ENCODE results near the gene SLC16A5. TPM values are rescaled to one million over a fixed set of nuclear protein-coding genes. Genes with fewer than 3 reads are reported as not detected.

SLC16A5 gene
- total RNA-seq, 8 experiments from 2014 or later, result 0.09 to 16.6 (median 5.0) TPM; not detected in 3

DNA sequence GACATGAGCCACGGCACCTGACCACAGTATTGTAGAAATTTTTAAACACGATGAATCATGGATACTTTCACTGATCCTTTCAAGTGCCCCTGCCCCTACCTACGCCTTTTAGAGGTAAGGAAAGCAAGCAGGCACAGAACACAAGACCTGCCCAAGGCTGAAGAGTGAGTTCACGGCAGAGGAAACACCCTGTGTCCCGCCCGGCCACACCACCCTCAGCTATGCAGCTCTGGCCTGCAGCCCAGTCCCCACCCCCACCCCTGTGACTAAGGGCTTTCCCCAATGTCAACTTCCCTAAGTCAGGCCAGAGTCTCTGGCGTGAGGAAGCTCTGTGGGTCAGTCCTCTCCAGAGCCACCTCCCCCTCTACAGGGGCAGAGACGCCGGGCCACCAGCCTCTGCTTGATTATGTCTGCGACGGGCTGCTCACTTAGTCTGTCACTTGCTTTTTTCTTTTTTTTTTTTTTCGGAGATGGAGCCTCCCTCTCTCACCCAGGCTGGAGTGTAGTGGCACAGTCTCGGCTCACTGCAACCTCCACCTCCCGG lies 8.4 kb downstream of the SLC16A5 start:
- H3K4me1 ChIP-seq (replicated peaks in 1 of 2), result peaks cover 17 to 41% of the 10 kb centered on the region in 2 donors
- no peak overlapping the region for H3K4me3 ChIP-seq
- ATAC-seq (replicated peaks in 6 of 8), result peak in 5 of 8 experiments; percentile 16 to 79 (median 64)
- WGBS, 10 experiments, result 17 to 90% (median 80%) methylated on average over 1 to 6 of the region's 14 CpGs; no CpG with 5 or more reads in 3 of the 10 experiments
- in situ Hi-C loops (cut with MboI; ENCODE audit: low pct_unique_long_range_greater_than_20kb in 2 of 9, low sequenced_read_pairs in 9 of 9, unreplicated experiment in 9 of 9), result no loop called here
- H3K27ac ChIP-seq, result no peak overlapping the region

- 85 to 100% (median 100%) methylated on average over 1 to 4 of the region's 7 CpGs; no CpG with 5 or more reads in 7 of the 10 experiments for WGBS, 10 experiments
- no peak overlapping the region for H3K4me3 ChIP-seq
- no peak for ATAC-seq (replicated peaks in 6 of 8)
- peaks cover 17 to 37% of the 10 kb centered on the region in 2 donors for H3K4me1 ChIP-seq (replicated peaks in 1 of 2)
- in situ Hi-C loops (cut with MboI; ENCODE audit: low pct_unique_long_range_greater_than_20kb in 2 of 9, low sequenced_read_pairs in 9 of 9, unreplicated experiment in 9 of 9), result no loop called here
- H3K27ac ChIP-seq, result no peak overlapping the region
Measured at GRCh38 chr17:75097865-75098264, 10.1 kb downstream of the SLC16A5 start.

DNA sequence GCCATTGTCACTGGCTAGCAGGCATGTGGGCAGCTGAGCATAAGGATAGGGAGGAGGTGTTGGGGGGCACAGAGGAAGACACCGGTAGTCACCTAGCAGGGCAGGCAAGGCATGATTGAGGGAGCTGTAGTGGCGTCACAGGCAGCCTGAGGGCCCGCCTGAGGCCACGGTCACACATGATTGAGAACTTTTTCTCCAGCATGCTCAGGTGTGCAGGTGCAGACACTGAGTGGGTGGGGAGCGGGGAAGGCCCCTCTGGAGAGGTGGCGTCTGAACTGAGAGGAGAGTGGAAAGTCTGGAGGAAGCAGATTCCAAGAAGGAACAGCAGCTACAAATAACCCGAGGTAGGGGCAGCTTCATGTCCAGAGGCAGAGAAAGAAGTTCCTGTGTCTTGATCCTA lies 11.1 kb downstream of the SLC16A5 start:
- no peak for ATAC-seq (replicated peaks in 6 of 8)
- in situ Hi-C loops (cut with MboI; ENCODE audit: low pct_unique_long_range_greater_than_20kb in 2 of 9, low sequenced_read_pairs in 9 of 9, unreplicated experiment in 9 of 9), result no loop called here
- Histone ChIP-seq H3K4me3 (no peak overlapping the region), H3K4me1 (replicated peaks in 1 of 2) (peaks cover 7 to 28% of the 10 kb centered on the region in 2 donors), H3K27ac (no peak overlapping the region)
- 75 to 100% (median 96%) methylated on average over 2 to 4 of the region's 7 CpGs; no CpG with 5 or more reads in 7 of the 10 experiments for WGBS, 10 experiments

GRCh38 chr17:75099881-75100595 lies 12.3 kb downstream of the SLC16A5 start:
- 97 to 100% methylated on average over 2 to 7 of the region's 31 CpGs; no CpG with 5 or more reads in 8 of the 10 experiments for WGBS, 10 experiments
- Histone ChIP-seq H3K27ac (no peak overlapping the region), H3K4me3 (no peak overlapping the region), H3K4me1 (replicated peaks in 1 of 2) (peaks cover 7 to 16% of the 10 kb centered on the region in 2 donors)
- ATAC-seq (replicated peaks in 6 of 8), result no peak
- in situ Hi-C loops (cut with MboI; ENCODE audit: low pct_unique_long_range_greater_than_20kb in 2 of 9, low sequenced_read_pairs in 9 of 9, unreplicated experiment in 9 of 9), result no loop called here

DNA sequence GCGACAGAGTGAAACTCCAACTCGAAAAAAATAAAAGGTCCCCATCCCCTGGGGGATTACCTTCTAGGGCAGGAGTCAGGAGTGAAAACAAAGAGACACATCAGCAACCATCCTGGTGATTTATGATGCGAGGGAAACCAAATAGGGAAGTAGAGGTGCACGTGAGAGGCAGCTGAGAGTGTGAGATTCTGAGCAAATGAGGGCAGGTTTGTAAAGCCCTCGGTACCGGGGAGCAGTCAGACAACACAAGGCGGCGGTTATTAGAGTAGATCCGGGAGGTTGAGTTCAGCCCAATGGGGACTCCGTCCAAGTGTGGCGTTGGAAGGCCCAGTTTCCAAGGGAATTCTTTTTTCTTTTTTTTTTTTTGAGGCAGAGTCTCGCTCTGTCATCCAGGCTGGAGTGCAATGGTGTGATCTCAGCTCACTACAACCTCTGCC lies 14.6 kb downstream of the SLC16A5 start:
- in situ Hi-C loops (cut with MboI; ENCODE audit: low pct_unique_long_range_greater_than_20kb in 2 of 9, low sequenced_read_pairs in 9 of 9, unreplicated experiment in 9 of 9), result no loop called here
- 33 to 93% (median 53%) methylated on average over 3 to 11 of the region's 12 CpGs; no CpG with 5 or more reads in 3 of the 10 experiments for WGBS, 10 experiments
- Histone ChIP-seq H3K4me1 (replicated peaks in 1 of 2) (peaks cover 7 to 13% of the 10 kb centered on the region in 2 donors), H3K4me3 (no peak overlapping the region), H3K27ac (peak overlapping the region; percentile 6 to 69)
- ATAC-seq (replicated peaks in 6 of 8), result peak in 5 of 8 experiments; percentile 67 to 92 (median 83)

DNA sequence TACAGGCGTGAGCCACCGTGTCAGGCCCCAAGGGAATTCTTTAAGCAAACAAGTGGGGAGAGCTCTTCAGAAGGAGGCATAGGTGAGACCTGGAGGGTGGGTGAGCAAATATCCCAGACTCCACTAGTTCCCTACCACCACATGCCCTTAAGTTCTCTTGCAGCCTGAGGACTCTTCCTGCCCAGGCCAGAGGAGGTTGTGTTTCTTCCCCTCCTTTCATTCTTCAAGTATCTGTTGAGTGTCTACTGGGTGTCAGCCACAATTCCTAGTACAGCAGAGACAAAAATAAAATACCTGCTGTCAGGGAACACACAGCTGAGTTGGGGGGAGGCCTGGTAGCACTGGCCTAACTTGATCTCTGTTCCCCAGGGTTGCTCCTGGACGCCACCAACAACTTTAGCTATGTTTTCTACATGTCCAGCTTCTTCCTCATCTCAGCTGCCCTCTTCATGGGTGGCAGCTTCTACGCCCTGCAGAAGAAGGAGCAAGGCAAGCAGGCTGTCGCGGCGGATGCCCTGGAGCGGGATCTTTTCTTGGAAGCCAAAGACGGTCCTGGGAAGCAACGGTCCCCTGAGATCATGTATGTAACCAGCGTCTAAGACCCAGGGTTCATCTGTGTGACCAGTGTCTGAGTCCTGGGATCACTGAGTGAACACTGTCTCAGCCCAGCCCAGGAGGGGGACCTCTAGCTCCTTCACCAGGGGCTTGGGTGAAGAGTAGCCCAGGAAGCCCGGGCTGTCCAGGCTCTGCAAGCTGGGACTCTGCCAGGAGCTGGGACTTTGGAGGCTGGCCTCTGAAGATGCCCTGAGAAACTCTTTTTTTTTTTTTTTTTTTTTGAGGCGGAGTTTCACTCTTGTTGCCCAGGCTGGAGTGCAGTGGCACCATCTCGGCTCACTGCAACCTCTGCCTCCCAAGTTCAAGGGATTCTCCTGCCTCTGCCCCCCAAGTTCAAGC lies 16.1 kb downstream of the SLC16A5 start:
- in situ Hi-C loops (cut with MboI; ENCODE audit: low pct_unique_long_range_greater_than_20kb in 2 of 9, low sequenced_read_pairs in 9 of 9, unreplicated experiment in 9 of 9), result no loop called here
- Histone ChIP-seq H3K4me1 (replicated peaks in 1 of 2) (peaks cover 10 to 15% of the 10 kb centered on the region in 2 donors), H3K27ac (no peak overlapping the region), H3K4me3 (no peak overlapping the region)
- ATAC-seq (replicated peaks in 6 of 8), result no peak
- WGBS, 10 experiments, result 20 to 93% (median 82%) methylated on average over 1 to 8 of the region's 14 CpGs; no CpG with 5 or more reads in 2 of the 10 experiments

- H3K4me1 ChIP-seq (replicated peaks in 1 of 2), result peaks cover 14 to 18% of the 10 kb centered on the region in 2 donors
- WGBS, 10 experiments, result 0 to 88% (median 39%) methylated on average over 1 to 10 of the region's 20 CpGs; no CpG with 5 or more reads in 2 of the 10 experiments
- H3K4me3 ChIP-seq, result no peak overlapping the region
- in situ Hi-C loops (cut with MboI; ENCODE audit: low pct_unique_long_range_greater_than_20kb in 2 of 9, low sequenced_read_pairs in 9 of 9, unreplicated experiment in 9 of 9), result no loop called here
- peak in 6 of 8 experiments; percentile 22 to 53 (median 34) for ATAC-seq (replicated peaks in 6 of 8)
- no peak overlapping the region for H3K27ac ChIP-seq
Measured at GRCh38 chr17:75105126-75106080, 17.6 kb downstream of the SLC16A5 start.

GRCh38 chr17:75108193-75108592 lies 20.4 kb downstream of the SLC16A5 start:
- peaks cover 9 to 10% of the 10 kb centered on the region in 2 donors for H3K4me1 ChIP-seq (replicated peaks in 1 of 2)
- H3K4me3 ChIP-seq, result no peak overlapping the region
- in situ Hi-C loops (cut with MboI; ENCODE audit: low pct_unique_long_range_greater_than_20kb in 2 of 9, low sequenced_read_pairs in 9 of 9, unreplicated experiment in 9 of 9), result no loop called here
- no peak overlapping the region for H3K27ac ChIP-seq
- ATAC-seq (replicated peaks in 6 of 8), result no peak
- 0 to 100% (median 83%) methylated on average over 1 to 2 of the region's 2 CpGs; no CpG with 5 or more reads in 5 of the 10 experiments for WGBS, 10 experiments

- peak overlapping the region; percentile 41 to 81 (median 55) for H3K4me3 ChIP-seq
- ATAC-seq (replicated peaks in 6 of 8), result peak in 3 of 8 experiments; percentile 0 to 18 (median 9)
- in situ Hi-C loops (cut with MboI; ENCODE audit: low pct_unique_long_range_greater_than_20kb in 2 of 9, low sequenced_read_pairs in 9 of 9, unreplicated experiment in 9 of 9), result no loop called here
- WGBS, 10 experiments, result 10 to 51% (median 18%) methylated on average over 2 to 6 of the region's 22 CpGs; no CpG with 5 or more reads in 4 of the 10 experiments
- H3K4me1 ChIP-seq (replicated peaks in 1 of 2), result peaks cover 9 to 10% of the 10 kb centered on the region in 2 donors
- H3K27ac ChIP-seq, result no peak overlapping the region
Measured at GRCh38 chr17:75109046-75109406, 21.3 kb downstream of the SLC16A5 start.

- Histone ChIP-seq H3K4me3 (peak within 1 kb of the TSS; percentile 41 to 81 (median 55)), H3K27ac (peak within 1 kb of the TSS; percentile 11 to 56), H3K4me1 (replicated peaks in 1 of 2) (peaks cover 11 to 14% of the 10 kb centered on the region in 2 donors)
- in situ Hi-C loops (cut with MboI; ENCODE audit: low pct_unique_long_range_greater_than_20kb in 2 of 9, low sequenced_read_pairs in 9 of 9, unreplicated experiment in 9 of 9), result no loop called here
- ATAC-seq (replicated peaks in 6 of 8), result peak; percentile 66 to 92 (median 88)
- WGBS, 10 experiments, result 0% methylated on average over 1 to 8 of the region's 68 CpGs; no CpG with 5 or more reads in 6 of the 10 experiments
Measured at GRCh38 chr17:75109407-75110233, 21.9 kb downstream of the SLC16A5 start, which contains the start of gene ARMC7. Gene ARMC7, plus strand, starts transcription at chr17:75109969. Its CDS starts 320 bp downstream, at chr17:75110289.
